GM12878 (cell line): ENCODE data around the gene TMEM53. TPM values are rescaled to one million over a fixed set of nuclear protein-coding genes. Genes with fewer than 3 reads are reported as not detected.

ENCODE experiments used
- ATAC-seq: fragments of 200-7000 bp; cut with Tn5 transposase; 3 replicates; pipeline ENCODE4 v1.9.1; 2020; ENCODE audit warnings: mild to moderate bottlenecking, moderate library complexity
- BruUV-seq: library from RNA; stranded (reverse); fragments of 400-500 nt; replicated peaks from 2 replicates; lab custom pipeline; 2021; lab: Mats Ljungman, UMichigan
- CTCF ChIA-PET: fragments of 300-600 bp; sonication (Branson Sonifier 250); formaldehyde crosslinking; extraction: SDS; loops from one replicate; lab custom pipeline; 2021; ENCODE audit warnings: inconsistent platforms; lab: Yijun Ruan, JAX
- POLR2A ChIA-PET: fragments of 350-600 bp; formaldehyde crosslinking; extraction: SDS; loops from one replicate; lab custom pipeline; 2021; ENCODE audit warnings: inconsistent platforms; lab: Charles Lee
- RAD21 ChIA-PET: fragments of 300-600 bp; sonication (Branson Sonifier 250); formaldehyde crosslinking; loops from one replicate; lab custom pipeline; 2023; ENCODE audit warnings: antibody characterized with exemption; ENCODE audit not compliant: unreplicated experiment; lab: Charles Lee
- SMC1A ChIA-PET: fragments of 300-600 bp; sonication (Branson Sonifier 250); formaldehyde crosslinking; loops from one replicate; lab custom pipeline; 2023; ENCODE audit not compliant: unreplicated experiment, uncharacterized antibody; lab: Charles Lee
- DNase-seq: peaks from one replicate; pipeline ENCODE4 v3.0.0-alpha.2; 2011; ENCODE audit warnings: low read depth, low spot score
- FAIRE-seq: peaks from 3 replicates; lab custom pipeline; 2011; peaks lifted over from hg19 to GRCh38; lab: Jason Lieb, UNC
- H2AFZ ChIP-seq: 2 replicates; pipeline ENCODE4 v1.6.0; 2011; ENCODE audit warnings: low read depth, low read length, control low read depth; ENCODE audit not compliant: control insufficient read depth
- H3K27ac ChIP-seq: 2 replicates; pipeline ENCODE4 v1.5.1; 2011; ENCODE audit warnings: control low read depth; ENCODE audit not compliant: control insufficient read depth, insufficient read depth
- H3K27me3 ChIP-seq, 2 experiments: replicated peaks in 1 of 2; 2 replicates each; pipeline versions ENCODE4 v1.6.0 to v1.6.1; 2011; ENCODE audit warnings: low read length in 1 of 2; ENCODE audit not compliant: control insufficient read depth in 2 of 2, insufficient read depth in 2 of 2
- H3K36me3 ChIP-seq, 2 experiments: 2 replicates each; pipeline ENCODE4 v1.5.1; 2011; ENCODE audit warnings: low read length in 1 of 2; ENCODE audit not compliant: control insufficient read depth in 2 of 2, insufficient read depth in 2 of 2
- H3K4me1 ChIP-seq: 2 replicates; pipeline ENCODE4 v1.6.1; 2011; ENCODE audit warnings: mild to moderate bottlenecking, low read length, moderate library complexity, mixed read lengths; ENCODE audit not compliant: control insufficient read depth, insufficient read depth
- H3K4me2 ChIP-seq: 2 replicates; pipeline ENCODE4 v1.6.0; 2011; ENCODE audit warnings: control low read depth; ENCODE audit not compliant: control insufficient read depth, insufficient read depth
- H3K4me3 ChIP-seq: fragments of 200-600 bp; sonication (generic); 2 replicates; pipeline ENCODE4 v1.5.1; 2016
- H3K79me2 ChIP-seq: 2 replicates; pipeline ENCODE4 v1.6.0; 2011; ENCODE audit warnings: low read length; ENCODE audit not compliant: control insufficient read depth, insufficient read depth
- H3K9ac ChIP-seq: 2 replicates; pipeline ENCODE4 v1.8.0; 2011; ENCODE audit warnings: low read length, control low read depth, mixed read lengths; ENCODE audit not compliant: control insufficient read depth, insufficient read depth
- H3K9me3 ChIP-seq: replicated peaks from 3 replicates; pipeline ENCODE4 v1.5.1; 2011; ENCODE audit warnings: mild to moderate bottlenecking, low read length; ENCODE audit not compliant: control insufficient read depth, insufficient read depth
- H4K20me1 ChIP-seq: 2 replicates; pipeline ENCODE4 v1.6.0; 2011; ENCODE audit not compliant: control insufficient read depth, insufficient read depth
- BCL3 ChIP-seq: IDR thresholded peaks from 2 replicates; pipeline ENCODE4 v1.6.1; 2011; ENCODE audit warnings: borderline replicate concordance, low read depth, mild to moderate bottlenecking, moderate library complexity, low read length; ENCODE audit not compliant: insufficient read depth, poor library complexity, severe bottlenecking
- CEBPB ChIP-seq, 2 experiments: fragments of 150-350 bp in 1 of 2; IDR thresholded peaks; 2 replicates each; pipeline ENCODE4 v1.6.1; 2012 to 2014; ENCODE audit warnings: low read depth in 2 of 2, low read length in 2 of 2, borderline replicate concordance in 1 of 2, inconsistent platforms in 1 of 2
- CREB1 ChIP-seq: IDR thresholded peaks from 2 replicates; pipeline ENCODE4 v1.6.1; 2012; ENCODE audit warnings: low read depth, mild to moderate bottlenecking, inconsistent platforms
- HSF1 ChIP-seq: fragments of 150-350 bp; IDR thresholded peaks from 2 replicates; pipeline ENCODE4 v1.6.1; 2014; ENCODE audit warnings: mild to moderate bottlenecking, low read depth, low read length
- LARP7 ChIP-seq: fragments of 450-650 bp; IDR thresholded peaks from 2 replicates; pipeline ENCODE4 v1.6.1; 2017; ENCODE audit warnings: mild to moderate bottlenecking
- MEF2A ChIP-seq: IDR thresholded peaks from 2 replicates; pipeline ENCODE4 v1.6.1; 2011; ENCODE audit warnings: low read depth, mild to moderate bottlenecking, low read length, moderate library complexity; ENCODE audit not compliant: insufficient read depth
- NR2C1 ChIP-seq: fragments of 450-650 bp; IDR thresholded peaks from 2 replicates; pipeline ENCODE4 v1.6.1; 2017; ENCODE audit warnings: antibody characterized with exemption, mild to moderate bottlenecking, moderate library complexity
- SUZ12 ChIP-seq: fragments of 200-600 bp; sonication (generic); IDR thresholded peaks from one replicate; pipeline ENCODE4 v1.6.1; 2018; ENCODE audit warnings: antibody characterized with exemption, mild to moderate bottlenecking; ENCODE audit not compliant: unreplicated experiment
- ZBTB11 ChIP-seq: fragments of 450-650 bp; formaldehyde crosslinking; IDR thresholded peaks from 2 replicates; pipeline ENCODE4 v1.5.0; 2022; ENCODE audit warnings: mild to moderate bottlenecking, missing genetic modification characterization
- ZNF592 ChIP-seq: fragments of 450-650 bp; IDR thresholded peaks from 2 replicates; pipeline ENCODE4 v1.6.1; 2017; ENCODE audit warnings: mild to moderate bottlenecking, moderate library complexity
- WGBS: methylation state at CpG from one replicate; pipeline ENCODE4 v1.1.6; 2016; ENCODE audit warnings: low lambda C conversion rate; ENCODE audit not compliant: insufficient replicate concordance, insufficient coverage; ENCODE audit errors: missing lambda C conversion rate; 5-methylcytosine and 5-hydroxymethylcytosine counted together
- in situ Hi-C: fragments of 300-500 bp; cut with MboI; formaldehyde crosslinking; loops from 9 replicates; pipeline ENCODE4 v1.14.3; 2018; ENCODE audit warnings: mixed read lengths
- intact Hi-C: fragments of 100-400 bp; cut with micrococcal nuclease; formaldehyde crosslinking; loops from one replicate; pipeline ENCODE4 v1.14.2; 2022; ENCODE audit not compliant: unreplicated experiment
- polyA plus RNA-seq, 11 experiments: library from polyadenylated mRNA; depleted of rRNA in 4 of 11; unstranded in 6 of 11; stranded (reverse) in 5 of 11; fragments of >200 nt; fragmentation: Nextera tagmentation in 4 of 11; fragmentation: Illumina TruSeq in 1 of 11; extraction: Ambion mirVana in 4 of 11; extraction: Trizol in 1 of 11; gene quantifications; 1 replicate in 1 of 11; 2 replicates in 10 of 11; pipeline versions ENCODE4 v1.2.1 to v1.2.3, GENCODE V29; 2011 to 2016; ENCODE audit warnings: inconsistent platforms in 2 of 11, missing spikeins in 2 of 11, low read depth in 1 of 11
- total RNA-seq, 4 experiments: library from RNA; depleted of rRNA in 3 of 4; stranded (reverse); fragments of >200 nt in 3 of 4; fragmentation: Illumina TruSeq in 1 of 4; extraction: Trizol in 1 of 4; gene quantifications; 2 replicates each; pipeline versions ENCODE4 v1.2.1 to v1.2.3, GENCODE V29; 2013 to 2021

TMEM53 gene
- total and polyA plus RNA-seq, 10 of the 15 experiments (the other 5 are each of a cell fraction or from before 2014, with no cell fraction given), result 3.1 to 23.9 (median 11.1) TPM

- TF ChIP-seq NR2C1 (no peak), CEBPB (IDR thresholded peaks at IDR 0.05; ENCODE audit: borderline replicate concordance in 1 of 2, low read depth in 2 of 2, low read length in 2 of 2) (no peak)
Observed at GRCh38 chr1:44619261-44619900, 54.9 kb downstream of the TMEM53 start (continued).

GRCh38 chr1:44617703-44618029 lies 56.6 kb downstream of the TMEM53 start:
- DNase-seq, result no peak
- intact Hi-C loops (no loop called here), in situ Hi-C loops (no loop called here)
- H3K4me3 ChIP-seq, result no peak overlapping the region
- H3K79me2 ChIP-seq, result no peaks in the 10 kb centered on the region
- 0% methylated on average over 1 of the region's 1 CpG for WGBS
- POLR2A ChIA-PET, result no interaction called here
- RAD21 ChIA-PET, result no interaction called here
- SMC1A ChIA-PET, result no interaction called here
- H3K9me3 ChIP-seq, result no peaks in the 10 kb centered on the region
- H3K36me3 ChIP-seq, result no peaks in the 10 kb centered on the region
- H2AFZ ChIP-seq, result no peak overlapping the region
- no peaks in the 10 kb centered on the region for H3K4me1 ChIP-seq
- H3K27ac ChIP-seq, result no peak overlapping the region
- BruUV-seq, result no TSS peak
- no peaks in the 10 kb centered on the region; a peak in 3 of 4 replicates for H3K27me3 ChIP-seq
- no peak for FAIRE-seq
- no peak overlapping the region for H3K4me2 ChIP-seq
- ATAC-seq, result no peak
- H3K9ac ChIP-seq, result no peak overlapping the region
- no peaks in the 10 kb centered on the region for H4K20me1 ChIP-seq
- CTCF ChIA-PET, result no interaction called here
- TF ChIP-seq LARP7 (no peak), SUZ12 (no peak), HSF1 (no peak), BCL3 (no peak), CREB1 (no peak), MEF2A (no peak), ZBTB11 (no peak), ZNF592 (no peak)
